K562 (cell line): ENCODE data around the gene CENPN.

Experiments used
- CEBPB ChIP-seq: fragments of 450-650 bp; IDR thresholded peaks from 2 replicates; pipeline ENCODE4 v1.6.1; 2016; ENCODE audit warnings: missing genetic modification characterization, missing compliant biosample characterization
- ELF1 ChIP-seq: fragments of 200-800 bp; sonication (Bioruptor generic); IDR thresholded peaks from 2 replicates; pipeline ENCODE4 v1.6.1; 2016; ENCODE audit warnings: missing genetic modification characterization, missing compliant biosample characterization
- HNRNPH1 ChIP-seq: fragments of 200-400 bp; formaldehyde crosslinking; optimal IDR thresholded peaks from 2 replicates; pipeline ENCODE3; 2017; ENCODE audit warnings: low read depth, mild to moderate bottlenecking, low read length, moderate library complexity
- KLF16 ChIP-seq: IDR thresholded peaks from 2 replicates; pipeline ENCODE4 v1.6.1; 2016; ENCODE audit warnings: antibody characterized with exemption
- POLR2AphosphoS5 ChIP-seq: IDR thresholded peaks from 2 replicates; pipeline ENCODE4 v1.6.1; 2011; ENCODE audit warnings: mild to moderate bottlenecking, low read depth, low read length, moderate library complexity; ENCODE audit not compliant: control insufficient read depth, insufficient read depth
- TBP ChIP-seq: optimal IDR thresholded peaks from 2 replicates; pipeline ENCODE3; 2011; ENCODE audit warnings: low read depth, low read length, improper control_type of control experiment
- TEAD4 ChIP-seq, 2 experiments: sonication (generic) in 1 of 2; formaldehyde crosslinking in 1 of 2; IDR thresholded peaks; 2 replicates each; pipeline versions ENCODE4 v1.6.1 to v1.8.0; 2012 to 2022; ENCODE audit warnings: borderline replicate concordance in 1 of 2, inconsistent platforms in 1 of 2, low read length in 1 of 2, mild to moderate bottlenecking in 1 of 2, missing genetic modification reagents in 1 of 2
- TF ChIP-seq, protein P1 (sequence below), 3 experiments: IDR thresholded peaks in 2 of 3; conservative IDR thresholded peaks in 1 of 3; 2 replicates each; pipeline ENCODE4 v1.5.1; 2011 to 2012; ENCODE audit warnings: low read length in 3 of 3, mild to moderate bottlenecking in 3 of 3, control low read depth in 2 of 3, improper control_type of control experiment in 1 of 3, inconsistent platforms in 1 of 3, low read depth in 1 of 3, mixed read lengths in 1 of 3, moderate library complexity in 1 of 3; ENCODE audit not compliant: insufficient read depth in 2 of 3
- TF ChIP-seq, protein P2 (sequence below): sonication (generic); formaldehyde crosslinking; IDR thresholded peaks from 2 replicates; pipeline ENCODE4 v1.8.1; 2023; ENCODE audit warnings: mild to moderate bottlenecking, missing genetic modification reagents
- TF ChIP-seq, protein P3 (sequence below): sonication (generic); formaldehyde crosslinking; IDR thresholded peaks from 2 replicates; pipeline ENCODE4 v1.8.0; 2022; ENCODE audit warnings: missing genetic modification reagents, mild to moderate bottlenecking, moderate library complexity, borderline replicate concordance
- TF ChIP-seq, protein P4 (sequence below): fragments of 250-450 bp; sonication (Bioruptor Pico); IDR thresholded peaks from 2 replicates; pipeline ENCODE4 v1.4.0; 2020; ENCODE audit warnings: mild to moderate bottlenecking

DNA sequence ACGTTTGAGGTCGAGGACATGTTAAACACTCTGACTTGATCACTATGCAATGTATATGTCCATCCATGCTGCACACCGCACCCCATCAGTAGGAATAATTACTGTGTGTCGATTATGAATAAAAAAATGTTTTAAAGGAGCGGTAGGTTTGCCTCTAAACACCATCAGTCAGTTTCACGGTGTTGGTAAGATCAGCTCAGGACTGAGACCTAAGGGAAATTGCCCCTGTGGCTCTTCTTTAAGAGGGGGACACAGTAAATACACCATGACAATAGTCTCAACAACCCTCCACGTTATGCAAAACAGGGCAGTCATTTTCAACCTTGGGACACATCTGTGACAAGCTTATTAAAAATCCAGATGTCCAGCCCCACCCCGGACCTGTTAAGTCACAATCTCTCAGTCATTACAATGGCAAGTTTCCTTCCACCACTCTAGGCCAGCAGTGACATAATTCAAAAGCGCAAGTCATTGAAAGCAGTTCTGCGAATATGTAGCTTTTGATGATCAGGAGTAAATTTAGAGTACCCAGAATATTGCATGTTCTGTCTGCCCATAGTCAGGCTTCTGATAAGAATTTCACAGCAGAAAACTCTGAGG, 29.8 kb downstream of the CENPN start:
- TF ChIP-seq, protein P1, sequence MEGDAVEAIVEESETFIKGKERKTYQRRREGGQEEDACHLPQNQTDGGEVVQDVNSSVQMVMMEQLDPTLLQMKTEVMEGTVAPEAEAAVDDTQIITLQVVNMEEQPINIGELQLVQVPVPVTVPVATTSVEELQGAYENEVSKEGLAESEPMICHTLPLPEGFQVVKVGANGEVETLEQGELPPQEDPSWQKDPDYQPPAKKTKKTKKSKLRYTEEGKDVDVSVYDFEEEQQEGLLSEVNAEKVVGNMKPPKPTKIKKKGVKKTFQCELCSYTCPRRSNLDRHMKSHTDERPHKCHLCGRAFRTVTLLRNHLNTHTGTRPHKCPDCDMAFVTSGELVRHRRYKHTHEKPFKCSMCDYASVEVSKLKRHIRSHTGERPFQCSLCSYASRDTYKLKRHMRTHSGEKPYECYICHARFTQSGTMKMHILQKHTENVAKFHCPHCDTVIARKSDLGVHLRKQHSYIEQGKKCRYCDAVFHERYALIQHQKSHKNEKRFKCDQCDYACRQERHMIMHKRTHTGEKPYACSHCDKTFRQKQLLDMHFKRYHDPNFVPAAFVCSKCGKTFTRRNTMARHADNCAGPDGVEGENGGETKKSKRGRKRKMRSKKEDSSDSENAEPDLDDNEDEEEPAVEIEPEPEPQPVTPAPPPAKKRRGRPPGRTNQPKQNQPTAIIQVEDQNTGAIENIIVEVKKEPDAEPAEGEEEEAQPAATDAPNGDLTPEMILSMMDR (IDR thresholded peaks at IDR 0.05 in 2 of 3, conservative IDR thresholded peaks at IDR 0.05 in 1 of 3; ENCODE audit: insufficient read depth in 2 of 3, low read depth in 1 of 3, low read length in 3 of 3) = no peak
- TF ChIP-seq, protein P2, sequence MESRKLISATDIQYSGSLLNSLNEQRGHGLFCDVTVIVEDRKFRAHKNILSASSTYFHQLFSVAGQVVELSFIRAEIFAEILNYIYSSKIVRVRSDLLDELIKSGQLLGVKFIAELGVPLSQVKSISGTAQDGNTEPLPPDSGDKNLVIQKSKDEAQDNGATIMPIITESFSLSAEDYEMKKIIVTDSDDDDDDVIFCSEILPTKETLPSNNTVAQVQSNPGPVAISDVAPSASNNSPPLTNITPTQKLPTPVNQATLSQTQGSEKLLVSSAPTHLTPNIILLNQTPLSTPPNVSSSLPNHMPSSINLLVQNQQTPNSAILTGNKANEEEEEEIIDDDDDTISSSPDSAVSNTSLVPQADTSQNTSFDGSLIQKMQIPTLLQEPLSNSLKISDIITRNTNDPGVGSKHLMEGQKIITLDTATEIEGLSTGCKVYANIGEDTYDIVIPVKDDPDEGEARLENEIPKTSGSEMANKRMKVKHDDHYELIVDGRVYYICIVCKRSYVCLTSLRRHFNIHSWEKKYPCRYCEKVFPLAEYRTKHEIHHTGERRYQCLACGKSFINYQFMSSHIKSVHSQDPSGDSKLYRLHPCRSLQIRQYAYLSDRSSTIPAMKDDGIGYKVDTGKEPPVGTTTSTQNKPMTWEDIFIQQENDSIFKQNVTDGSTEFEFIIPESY (CRISPR knock-in tag) = no peak
- TF ChIP-seq HNRNPH1 = no peak
- TF ChIP-seq, protein P3, sequence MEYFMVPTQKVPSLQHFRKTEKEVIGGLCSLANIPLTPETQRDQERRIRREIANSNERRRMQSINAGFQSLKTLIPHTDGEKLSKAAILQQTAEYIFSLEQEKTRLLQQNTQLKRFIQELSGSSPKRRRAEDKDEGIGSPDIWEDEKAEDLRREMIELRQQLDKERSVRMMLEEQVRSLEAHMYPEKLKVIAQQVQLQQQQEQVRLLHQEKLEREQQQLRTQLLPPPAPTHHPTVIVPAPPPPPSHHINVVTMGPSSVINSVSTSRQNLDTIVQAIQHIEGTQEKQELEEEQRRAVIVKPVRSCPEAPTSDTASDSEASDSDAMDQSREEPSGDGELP (CRISPR knock-in tag) = no peak
- 0 out of 2 replicates have a peak, but pooled peaks have one; percentile 13 for TF ChIP-seq CEBPB (tag)
- TF ChIP-seq, protein P4, sequence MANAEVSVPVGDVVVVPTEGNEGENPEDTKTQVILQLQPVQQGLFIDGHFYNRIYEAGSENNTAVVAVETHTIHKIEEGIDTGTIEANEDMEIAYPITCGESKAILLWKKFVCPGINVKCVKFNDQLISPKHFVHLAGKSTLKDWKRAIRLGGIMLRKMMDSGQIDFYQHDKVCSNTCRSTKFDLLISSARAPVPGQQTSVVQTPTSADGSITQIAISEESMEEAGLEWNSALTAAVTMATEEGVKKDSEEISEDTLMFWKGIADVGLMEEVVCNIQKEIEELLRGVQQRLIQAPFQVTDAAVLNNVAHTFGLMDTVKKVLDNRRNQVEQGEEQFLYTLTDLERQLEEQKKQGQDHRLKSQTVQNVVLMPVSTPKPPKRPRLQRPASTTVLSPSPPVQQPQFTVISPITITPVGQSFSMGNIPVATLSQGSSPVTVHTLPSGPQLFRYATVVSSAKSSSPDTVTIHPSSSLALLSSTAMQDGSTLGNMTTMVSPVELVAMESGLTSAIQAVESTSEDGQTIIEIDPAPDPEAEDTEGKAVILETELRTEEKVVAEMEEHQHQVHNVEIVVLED (CRISPR knock-in tag) = no peak
- no peak for TF ChIP-seq POLR2AphosphoS5
- no peak for TF ChIP-seq ELF1 (tag)
- TF ChIP-seq KLF16 = no peak
- TF ChIP-seq TBP = no peak
- no peak for TF ChIP-seq TEAD4 (IDR thresholded peaks at IDR 0.05; ENCODE audit: low read length)
- no peak for TF ChIP-seq TEAD4 (CRISPR knock-in tag; IDR thresholded peaks at IDR 0.05; ENCODE audit: borderline replicate concordance)
